ENCODE results near the gene COPS9.

COPS9 gene

DNA sequence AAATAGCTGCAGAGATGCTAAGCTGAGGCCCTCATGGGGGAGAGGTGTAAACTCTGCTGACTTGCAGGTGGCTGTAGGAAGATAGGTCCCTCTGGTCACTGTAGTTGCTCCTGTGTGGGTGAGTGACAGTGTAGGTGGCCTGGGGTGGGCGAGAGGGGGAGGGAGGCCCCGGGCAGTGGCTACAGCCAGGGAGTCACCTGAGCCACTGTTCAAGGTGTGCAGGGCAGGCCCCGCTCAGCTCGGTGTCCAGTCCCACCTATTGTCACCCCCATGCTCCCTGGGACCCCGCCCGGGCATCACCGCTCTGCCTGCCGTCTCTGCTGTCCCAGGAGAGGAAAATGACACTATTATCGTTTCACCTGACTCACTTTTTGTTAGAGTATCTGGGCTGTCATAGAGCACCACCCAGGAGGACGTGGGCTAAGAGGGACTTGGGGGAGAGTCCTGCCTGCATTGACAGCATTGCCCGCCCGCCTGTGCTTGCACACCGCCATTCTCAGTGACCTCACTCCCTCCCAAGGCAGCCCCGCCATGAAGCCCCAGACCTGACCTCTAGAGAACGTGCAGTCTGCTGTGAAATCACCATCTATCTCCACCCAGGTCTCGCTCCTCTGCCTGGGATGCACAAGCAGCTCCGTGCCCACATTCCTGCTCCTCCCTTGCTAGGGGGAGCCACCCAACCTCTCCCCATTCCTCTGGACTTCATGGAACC is 29.2 kb downstream of the COPS9 start:
- DNase-seq, result no peak

DNA sequence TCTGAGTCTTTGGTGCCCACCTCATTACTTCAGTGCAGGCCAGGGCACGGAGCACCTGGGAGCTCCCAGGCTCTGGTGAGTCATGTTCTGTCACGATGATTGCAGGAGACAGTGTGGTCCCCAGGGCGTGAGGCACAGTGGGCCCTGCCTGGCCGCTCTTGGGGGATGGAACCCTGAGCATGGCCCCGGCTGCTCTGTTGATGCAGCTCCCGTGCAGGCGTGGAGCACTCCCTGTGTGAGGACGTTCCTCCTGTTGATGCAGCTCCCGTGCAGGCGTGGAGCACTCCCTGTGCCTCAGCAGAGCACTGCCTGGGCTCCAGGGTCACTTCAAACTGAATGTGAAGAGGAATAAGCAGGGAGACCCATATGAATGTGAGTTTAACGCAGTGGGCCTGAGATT is 30.1 kb downstream of the COPS9 start:
- no peak for DNase-seq

DNA sequence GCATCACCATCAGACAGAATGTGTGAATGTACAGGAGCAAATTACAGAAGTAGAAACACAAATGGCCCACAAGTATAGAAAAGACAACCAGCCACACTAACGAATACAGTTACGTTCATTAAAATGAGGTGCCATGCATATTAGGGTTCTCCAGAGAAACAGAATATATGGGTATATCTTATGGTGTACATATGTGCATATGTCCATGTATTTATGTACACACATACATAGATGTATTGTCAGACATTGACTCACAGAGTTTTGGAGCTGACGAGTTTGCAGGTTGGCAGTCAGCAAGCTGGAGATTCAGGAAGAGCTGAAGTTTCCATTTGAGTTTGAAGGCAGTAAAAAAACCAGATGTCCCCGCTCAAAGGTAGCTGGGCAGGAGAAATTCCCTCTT is 33.0 kb downstream of the COPS9 start:
- DNase-seq, result no peak

DNA sequence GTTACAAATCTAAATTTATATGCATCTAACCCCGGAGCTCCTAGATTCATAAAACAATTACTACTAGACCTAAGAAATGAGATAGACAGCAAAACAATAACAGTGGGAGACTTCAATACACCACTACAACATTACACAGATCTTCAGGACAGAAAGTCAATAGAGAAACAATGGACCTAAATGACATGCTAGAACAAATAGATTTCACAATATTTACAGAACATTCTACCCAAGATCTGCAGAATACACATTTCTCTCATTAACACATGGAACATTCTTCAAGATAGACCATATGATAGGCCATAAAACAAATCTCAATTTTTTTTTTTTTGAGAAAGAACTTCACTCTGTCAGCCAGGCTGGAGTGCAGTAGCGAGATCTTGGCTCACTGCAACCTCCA is 37.8 kb downstream of the COPS9 start:
- no peak for DNase-seq

DNA sequence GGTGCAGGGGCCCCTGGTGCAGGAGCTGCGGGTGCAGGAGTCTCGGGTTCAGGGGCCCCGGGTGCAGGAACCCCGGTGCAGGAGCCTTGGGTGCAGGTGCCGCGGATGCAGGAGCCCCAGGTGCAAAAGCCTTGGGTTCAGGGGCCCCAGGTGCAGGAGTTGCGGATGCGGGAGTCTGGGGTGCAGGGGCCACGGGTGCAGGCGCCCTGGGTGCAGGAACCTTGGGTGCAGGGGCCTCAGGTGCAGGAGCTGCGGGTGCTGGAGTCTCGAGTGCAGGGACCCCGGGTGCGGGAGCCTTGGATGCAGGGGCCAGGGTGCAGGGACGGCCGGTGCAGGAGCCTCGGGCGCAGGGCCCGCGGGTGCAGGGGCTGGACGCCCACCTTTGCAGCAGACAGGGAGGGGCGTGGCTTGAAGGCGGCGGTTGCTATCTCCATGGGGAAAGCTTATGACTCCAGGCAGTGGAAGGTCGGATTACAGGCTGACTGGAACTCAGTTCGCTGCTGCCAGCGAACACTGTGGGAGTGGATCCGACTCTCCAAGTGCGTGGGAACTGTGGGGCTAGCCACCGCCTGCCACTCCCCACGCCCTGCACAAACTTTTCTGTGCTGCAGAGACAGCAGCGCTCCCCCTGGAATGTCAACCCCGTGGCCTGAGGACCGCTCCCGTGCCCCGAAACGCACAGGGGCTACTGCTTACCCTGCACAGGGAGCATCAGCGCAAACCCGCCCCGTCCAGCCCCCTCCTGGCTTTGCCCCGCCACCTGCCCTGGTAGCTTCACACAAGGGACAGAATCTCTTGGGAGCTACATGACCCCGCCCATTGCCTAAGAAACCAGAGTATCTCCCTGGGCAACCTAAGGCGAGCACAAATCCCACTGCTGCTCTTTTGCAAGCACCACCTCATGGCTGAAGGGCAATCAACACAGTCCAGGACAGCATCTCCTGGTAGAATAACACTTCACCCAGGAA is 40.3 kb downstream of the COPS9 start:
- DNase-seq, result no peak

DNA sequence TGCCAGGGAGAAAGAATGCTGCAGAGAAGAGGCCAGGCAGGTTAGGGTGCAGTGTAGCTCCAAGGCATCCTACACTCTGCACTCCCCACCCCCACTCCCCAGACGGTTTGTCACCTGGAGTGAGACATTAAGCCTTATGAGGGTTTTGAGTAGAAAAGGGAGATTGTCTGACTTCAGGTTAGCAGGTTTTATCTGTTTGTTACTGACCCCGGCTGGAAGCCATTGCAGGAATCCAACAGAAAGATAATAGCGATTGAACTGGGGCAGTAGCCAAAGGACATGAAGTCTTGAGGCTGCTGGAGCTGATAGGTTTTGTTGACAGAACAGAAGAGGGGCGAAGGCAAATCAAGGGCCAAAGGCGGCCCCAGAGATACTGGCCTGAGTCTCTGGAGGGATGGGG is 46.8 kb downstream of the COPS9 start:
- no peak for DNase-seq

DNA sequence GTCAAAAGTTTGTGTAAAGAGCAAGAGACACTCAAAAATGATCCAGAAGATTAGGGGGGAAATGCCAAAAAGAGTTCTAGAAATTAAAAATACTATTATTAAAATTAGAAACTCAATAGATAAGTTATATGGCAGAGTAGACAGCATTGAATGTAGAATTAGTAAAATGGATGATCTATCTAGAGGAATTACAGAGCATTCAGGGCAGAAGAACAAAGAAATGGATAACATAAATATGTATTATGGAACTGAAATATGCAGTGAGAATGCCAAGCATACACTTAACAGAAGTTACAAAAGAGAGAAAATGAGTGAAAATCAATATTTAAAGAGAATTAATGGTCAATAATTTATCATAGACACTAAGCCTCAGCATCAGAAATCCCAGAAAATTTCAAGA is 49.5 kb downstream of the COPS9 start:
- DNase-seq, result no peak
